HepG2 (cell line): ENCODE data around the gene NECAB2.

Source experiments
- CBFB ChIP-seq: sonication (generic); formaldehyde crosslinking; IDR thresholded peaks from 2 replicates; pipeline ENCODE4 v1.4.0; 2020; ENCODE audit warnings: missing genetic modification reagents
- ELF4 ChIP-seq: sonication (generic); formaldehyde crosslinking; IDR thresholded peaks from 2 replicates; pipeline ENCODE4 v1.5.0; 2020; ENCODE audit warnings: missing genetic modification reagents, mild to moderate bottlenecking, moderate library complexity, borderline replicate concordance
- EP300 ChIP-seq, 3 experiments: sonication (generic) in 1 of 3; formaldehyde crosslinking in 1 of 3; IDR thresholded peaks; 2 replicates each; pipeline versions ENCODE4 v1.5.1 to v1.6.1; 2011 to 2020; ENCODE audit warnings: low read depth in 2 of 3, low read length in 2 of 3, borderline replicate concordance in 1 of 3, improper control_type of control experiment in 1 of 3, mild to moderate bottlenecking in 1 of 3, missing genetic modification reagents in 1 of 3, moderate library complexity in 1 of 3
- HMG20B ChIP-seq: conservative IDR thresholded peaks from 2 replicates; pipeline ENCODE4 v1.6.1; 2016; ENCODE audit warnings: missing genetic modification reagents, missing compliant biosample characterization
- JUND ChIP-seq: sonication (generic); formaldehyde crosslinking; IDR thresholded peaks from 2 replicates; pipeline ENCODE4 v1.8.0; 2022; ENCODE audit warnings: mild to moderate bottlenecking, missing genetic modification reagents
- NR2C2 ChIP-seq: sonication (generic); formaldehyde crosslinking; IDR thresholded peaks from 2 replicates; pipeline ENCODE4 v1.4.0; 2020; ENCODE audit warnings: missing genetic modification reagents, mild to moderate bottlenecking, moderate library complexity, borderline replicate concordance
- POLR2A ChIP-seq, 2 experiments: IDR thresholded peaks; 2 replicates each; pipeline ENCODE4 v1.6.1; 2011; ENCODE audit warnings: low read depth in 2 of 2, low read length in 2 of 2, mild to moderate bottlenecking in 1 of 2, moderate library complexity in 1 of 2; ENCODE audit not compliant: insufficient read depth in 1 of 2
- TAF1 ChIP-seq: sonication (generic); formaldehyde crosslinking; IDR thresholded peaks from 2 replicates; pipeline ENCODE4 v1.4.0; 2020; ENCODE audit warnings: missing genetic modification reagents
- YY1 ChIP-seq: IDR thresholded peaks from 2 replicates; pipeline ENCODE4 v1.6.1; 2011; ENCODE audit warnings: low read length, low read depth, moderate library complexity, mild to moderate bottlenecking; ENCODE audit not compliant: insufficient read depth, insufficient replicate concordance
- ZKSCAN5 ChIP-seq: sonication (generic); formaldehyde crosslinking; IDR thresholded peaks from 2 replicates; pipeline ENCODE4 v1.5.1; 2020; ENCODE audit warnings: mild to moderate bottlenecking, missing genetic modification reagents
- ZNF790 ChIP-seq: sonication (generic); formaldehyde crosslinking; IDR thresholded peaks from 2 replicates; pipeline ENCODE4 v1.8.0; 2022; ENCODE audit warnings: missing genetic modification reagents, mild to moderate bottlenecking, borderline replicate concordance
- TF ChIP-seq, protein P1 (sequence below): fragments of 450-650 bp; IDR thresholded peaks from 2 replicates; pipeline ENCODE4 v1.6.1; 2016
- TF ChIP-seq, protein P2 (sequence below): sonication (generic); formaldehyde crosslinking; IDR thresholded peaks from 2 replicates; pipeline ENCODE4 v1.5.0; 2020; ENCODE audit warnings: missing genetic modification reagents
- TF ChIP-seq, protein P3 (sequence below): conservative IDR thresholded peaks from 2 replicates; pipeline ENCODE4 v1.6.1; 2018; ENCODE audit warnings: missing genetic modification reagents

DNA sequence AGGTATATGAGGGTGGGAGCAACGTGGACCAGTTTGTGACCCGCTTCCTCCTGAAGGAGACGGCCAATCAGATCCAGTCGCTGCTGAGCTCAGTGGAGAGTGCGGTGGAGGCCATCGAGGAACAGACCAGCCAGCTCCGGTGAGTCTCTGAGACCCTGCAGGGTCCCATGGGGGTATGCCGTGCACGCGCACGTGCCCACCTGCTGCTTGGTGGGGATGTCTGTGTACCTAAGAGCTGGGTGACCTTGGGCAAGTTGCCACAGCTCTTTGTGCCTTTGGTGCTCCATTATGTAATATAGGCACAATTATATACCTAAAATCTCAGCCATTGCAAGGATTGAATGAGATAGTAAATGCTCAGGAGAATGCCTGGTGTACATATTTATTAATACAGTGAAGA is 22.4 kb downstream of the NECAB2 start:
- TF ChIP-seq, protein P1, sequence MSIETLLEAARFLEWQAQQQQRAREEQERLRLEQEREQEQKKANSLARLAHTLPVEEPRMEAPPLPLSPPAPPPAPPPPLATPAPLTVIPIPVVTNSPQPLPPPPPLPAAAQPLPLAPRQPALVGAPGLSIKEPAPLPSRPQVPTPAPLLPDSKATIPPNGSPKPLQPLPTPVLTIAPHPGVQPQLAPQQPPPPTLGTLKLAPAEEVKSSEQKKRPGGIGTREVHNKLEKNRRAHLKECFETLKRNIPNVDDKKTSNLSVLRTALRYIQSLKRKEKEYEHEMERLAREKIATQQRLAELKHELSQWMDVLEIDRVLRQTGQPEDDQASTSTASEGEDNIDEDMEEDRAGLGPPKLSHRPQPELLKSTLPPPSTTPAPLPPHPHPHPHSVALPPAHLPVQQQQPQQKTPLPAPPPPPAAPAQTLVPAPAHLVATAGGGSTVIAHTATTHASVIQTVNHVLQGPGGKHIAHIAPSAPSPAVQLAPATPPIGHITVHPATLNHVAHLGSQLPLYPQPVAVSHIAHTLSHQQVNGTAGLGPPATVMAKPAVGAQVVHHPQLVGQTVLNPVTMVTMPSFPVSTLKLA, result no peak
- TF ChIP-seq POLR2A (IDR thresholded peaks at IDR 0.05; ENCODE audit: insufficient read depth in 1 of 2, low read depth in 2 of 2, low read length in 2 of 2) (no peak), EP300 (IDR thresholded peaks at IDR 0.05; ENCODE audit: low read depth in 2 of 2, low read length in 2 of 2) (no peak), EP300 (CRISPR knock-in tag; IDR thresholded peaks at IDR 0.05; ENCODE audit: borderline replicate concordance) (no peak), YY1 (no peak), ELF4 (CRISPR knock-in tag) (no peak), TAF1 (CRISPR knock-in tag) (no peak), ZKSCAN5 (no peak), NR2C2 (CRISPR knock-in tag) (no peak), JUND (no peak), ZNF790 (CRISPR knock-in tag) (no peak), CBFB (CRISPR knock-in tag) (no peak), HMG20B (CRISPR knock-in tag) (no peak)
- TF ChIP-seq, protein P2, sequence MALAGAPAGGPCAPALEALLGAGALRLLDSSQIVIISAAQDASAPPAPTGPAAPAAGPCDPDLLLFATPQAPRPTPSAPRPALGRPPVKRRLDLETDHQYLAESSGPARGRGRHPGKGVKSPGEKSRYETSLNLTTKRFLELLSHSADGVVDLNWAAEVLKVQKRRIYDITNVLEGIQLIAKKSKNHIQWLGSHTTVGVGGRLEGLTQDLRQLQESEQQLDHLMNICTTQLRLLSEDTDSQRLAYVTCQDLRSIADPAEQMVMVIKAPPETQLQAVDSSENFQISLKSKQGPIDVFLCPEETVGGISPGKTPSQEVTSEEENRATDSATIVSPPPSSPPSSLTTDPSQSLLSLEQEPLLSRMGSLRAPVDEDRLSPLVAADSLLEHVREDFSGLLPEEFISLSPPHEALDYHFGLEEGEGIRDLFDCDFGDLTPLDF (CRISPR knock-in tag), result no peak
- TF ChIP-seq, protein P3, sequence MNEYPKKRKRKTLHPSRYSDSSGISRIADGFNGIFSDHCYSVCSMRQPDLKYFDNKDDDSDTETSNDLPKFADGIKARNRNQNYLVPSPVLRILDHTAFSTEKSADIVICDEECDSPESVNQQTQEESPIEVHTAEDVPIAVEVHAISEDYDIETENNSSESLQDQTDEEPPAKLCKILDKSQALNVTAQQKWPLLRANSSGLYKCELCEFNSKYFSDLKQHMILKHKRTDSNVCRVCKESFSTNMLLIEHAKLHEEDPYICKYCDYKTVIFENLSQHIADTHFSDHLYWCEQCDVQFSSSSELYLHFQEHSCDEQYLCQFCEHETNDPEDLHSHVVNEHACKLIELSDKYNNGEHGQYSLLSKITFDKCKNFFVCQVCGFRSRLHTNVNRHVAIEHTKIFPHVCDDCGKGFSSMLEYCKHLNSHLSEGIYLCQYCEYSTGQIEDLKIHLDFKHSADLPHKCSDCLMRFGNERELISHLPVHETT, result no peak
